Measurements from ENCODE around the gene CTXND2.
"Not testable (repeated sequence)": the region's sequence is repeated elsewhere in the genome, so short reads cannot be mapped to it uniquely, and the experiment has no call there.

The CTXND2 gene

DNA sequence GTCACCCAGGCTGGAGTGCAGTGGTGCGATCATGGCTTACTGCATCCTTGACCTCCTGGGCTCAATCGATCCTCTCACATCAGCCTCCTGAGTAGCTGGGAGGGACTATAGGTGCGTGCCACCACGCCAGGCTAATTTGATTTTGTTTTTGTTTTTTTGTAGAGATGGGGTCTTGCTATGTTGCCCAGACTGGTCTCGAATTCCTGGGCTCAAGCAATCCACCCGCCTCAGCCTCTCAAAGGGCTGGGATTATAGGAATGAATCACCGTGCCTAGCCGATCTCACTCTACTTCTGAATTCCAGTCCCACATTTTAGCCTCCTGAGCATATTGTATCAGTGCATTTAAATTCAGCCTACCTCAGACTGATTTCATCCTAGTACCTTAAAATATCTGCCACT, 1.8 kb downstream of the CTXND2 start:
- no peak overlapping the region for H3K27ac Mint-ChIP-seq
- H3K9me3 Mint-ChIP-seq = no peaks in the 10 kb centered on the region
- H3K36me3 Mint-ChIP-seq (ENCODE audit: low read depth) = no peaks in the 10 kb centered on the region
- no peak overlapping the region for H3K4me3 Mint-ChIP-seq
- TF ChIP-seq, protein P1, sequence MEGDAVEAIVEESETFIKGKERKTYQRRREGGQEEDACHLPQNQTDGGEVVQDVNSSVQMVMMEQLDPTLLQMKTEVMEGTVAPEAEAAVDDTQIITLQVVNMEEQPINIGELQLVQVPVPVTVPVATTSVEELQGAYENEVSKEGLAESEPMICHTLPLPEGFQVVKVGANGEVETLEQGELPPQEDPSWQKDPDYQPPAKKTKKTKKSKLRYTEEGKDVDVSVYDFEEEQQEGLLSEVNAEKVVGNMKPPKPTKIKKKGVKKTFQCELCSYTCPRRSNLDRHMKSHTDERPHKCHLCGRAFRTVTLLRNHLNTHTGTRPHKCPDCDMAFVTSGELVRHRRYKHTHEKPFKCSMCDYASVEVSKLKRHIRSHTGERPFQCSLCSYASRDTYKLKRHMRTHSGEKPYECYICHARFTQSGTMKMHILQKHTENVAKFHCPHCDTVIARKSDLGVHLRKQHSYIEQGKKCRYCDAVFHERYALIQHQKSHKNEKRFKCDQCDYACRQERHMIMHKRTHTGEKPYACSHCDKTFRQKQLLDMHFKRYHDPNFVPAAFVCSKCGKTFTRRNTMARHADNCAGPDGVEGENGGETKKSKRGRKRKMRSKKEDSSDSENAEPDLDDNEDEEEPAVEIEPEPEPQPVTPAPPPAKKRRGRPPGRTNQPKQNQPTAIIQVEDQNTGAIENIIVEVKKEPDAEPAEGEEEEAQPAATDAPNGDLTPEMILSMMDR (IDR thresholded peaks at IDR 0.05; ENCODE audit: unreplicated experiment in 3 of 3) = no peak
- peaks cover 3% of the 10 kb centered on the region for H3K27me3 Mint-ChIP-seq (ENCODE audit: low read depth)
- peaks cover 6% of the 10 kb centered on the region for H3K4me1 Mint-ChIP-seq

GRCh38 chr1:150890033-150890416, 3.1 kb downstream of the CTXND2 start:
- Mint-ChIP-seq H3K27ac (no peak overlapping the region), H3K9me3 (no peaks in the 10 kb centered on the region), H3K4me1 (peaks cover 6% of the 10 kb centered on the region), H3K4me3 (no peak overlapping the region), H3K36me3 (ENCODE audit: low read depth) (no peaks in the 10 kb centered on the region), H3K27me3 (ENCODE audit: low read depth) (peaks cover 3% of the 10 kb centered on the region)
- TF ChIP-seq, protein P1 (IDR thresholded peaks at IDR 0.05; ENCODE audit: unreplicated experiment in 3 of 3) = no peak

DNA sequence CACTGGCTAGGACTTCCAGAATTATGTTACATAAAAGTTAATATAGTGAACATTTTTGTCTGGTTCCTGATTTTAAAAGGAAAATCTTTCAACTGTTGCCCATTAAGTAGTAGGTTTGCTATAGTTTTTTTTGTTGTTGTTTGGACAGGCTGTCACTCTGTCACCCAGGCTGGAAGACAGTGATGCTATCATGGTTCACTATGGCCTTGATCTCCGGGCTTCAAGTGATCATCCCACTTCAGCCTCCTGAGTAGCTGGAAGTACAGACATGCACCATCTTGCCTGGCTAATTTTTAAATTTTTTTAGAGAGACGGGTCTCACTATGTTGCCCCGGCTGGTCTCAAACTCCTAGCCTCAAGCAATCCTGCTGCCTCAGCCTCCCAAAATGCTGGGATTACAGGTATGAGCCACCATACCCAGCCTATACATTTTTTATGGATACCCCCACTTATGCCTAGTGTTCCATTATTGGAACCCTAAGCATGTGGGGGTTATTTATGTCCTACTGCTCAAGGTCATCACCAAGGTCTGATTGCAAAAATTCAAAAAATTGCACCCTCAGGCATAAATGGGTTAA, 6.5 kb downstream of the CTXND2 start:
- Mint-ChIP-seq H3K9me3 (no peaks in the 10 kb centered on the region), H3K27ac (no peak overlapping the region), H3K27me3 (ENCODE audit: low read depth) (no peaks in the 10 kb centered on the region)

DNA sequence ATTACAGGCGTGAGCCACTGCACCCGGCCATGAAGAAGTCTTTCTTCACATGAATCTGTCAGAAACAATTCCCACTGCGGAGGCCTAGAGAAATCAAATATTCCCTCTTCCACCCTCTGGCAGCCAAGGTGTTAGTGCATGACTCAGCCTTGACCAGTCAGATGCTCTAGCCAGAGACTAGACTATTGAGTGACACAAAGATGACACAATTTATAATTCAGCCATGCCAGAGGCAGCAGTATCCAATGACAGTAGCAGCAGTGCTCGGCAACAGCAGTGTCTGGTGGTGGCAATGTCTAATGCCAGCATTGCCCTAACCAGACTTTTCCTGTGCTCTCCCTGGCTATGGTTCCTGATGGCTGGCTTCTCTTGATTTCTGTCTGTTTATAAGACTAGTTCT, 8.7 kb downstream of the CTXND2 start:
- no peak overlapping the region for H3K4me3 Mint-ChIP-seq
- no peaks in the 10 kb centered on the region for H3K36me3 Mint-ChIP-seq (ENCODE audit: low read depth)
- TF ChIP-seq, protein P1 (IDR thresholded peaks at IDR 0.05; ENCODE audit: unreplicated experiment in 3 of 3) = no peak
- H3K9me3 Mint-ChIP-seq = no peaks in the 10 kb centered on the region
- H3K4me1 Mint-ChIP-seq = no peaks in the 10 kb centered on the region
- no peak overlapping the region for H3K27ac Mint-ChIP-seq
- H3K27me3 Mint-ChIP-seq (ENCODE audit: low read depth) = no peaks in the 10 kb centered on the region

More for the DNA sequence above, 6.5 kb downstream of the CTXND2 start:
- TF ChIP-seq, protein P1 (IDR thresholded peaks at IDR 0.05; ENCODE audit: unreplicated experiment in 3 of 3) = no peak
- no peak overlapping the region for H3K4me3 Mint-ChIP-seq
- H3K4me1 Mint-ChIP-seq = no peaks in the 10 kb centered on the region
- H3K36me3 Mint-ChIP-seq (ENCODE audit: low read depth) = no peaks in the 10 kb centered on the region

GRCh38 chr1:150899795-150900194, 12.9 kb downstream of the CTXND2 start:
- not testable (repeated sequence) for H3K9me3 Mint-ChIP-seq; H3K27ac Mint-ChIP-seq; H3K4me3 Mint-ChIP-seq; H3K36me3 Mint-ChIP-seq (ENCODE audit: low read depth); H3K27me3 Mint-ChIP-seq (ENCODE audit: low read depth); H3K4me1 Mint-ChIP-seq

DNA sequence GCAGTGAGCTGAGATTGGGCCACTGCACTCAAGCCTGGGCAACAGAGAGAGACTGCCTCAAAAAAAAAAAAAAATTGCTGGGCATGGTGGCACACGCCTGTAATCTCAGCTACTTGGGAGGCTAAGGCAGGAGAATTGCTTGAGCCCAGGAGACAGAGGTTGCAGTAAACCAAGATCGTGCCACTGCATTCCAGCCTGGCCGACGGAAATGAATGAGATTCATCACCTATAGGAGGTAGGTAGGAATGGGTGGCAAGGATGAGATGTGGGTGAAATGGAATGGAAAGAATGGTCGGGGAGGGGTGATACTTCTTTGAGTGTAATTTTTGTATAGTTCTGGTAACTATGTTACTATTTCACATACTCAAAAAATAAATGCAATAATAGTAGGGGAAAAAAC, 15.4 kb downstream of the CTXND2 start:
- TF ChIP-seq, protein P1 (IDR thresholded peaks at IDR 0.05; ENCODE audit: unreplicated experiment in 3 of 3) = no peak
- Mint-ChIP-seq H3K36me3 (ENCODE audit: low read depth) (no peaks in the 10 kb centered on the region), H3K4me1 (no peaks in the 10 kb centered on the region), H3K9me3 (no peaks in the 10 kb centered on the region), H3K27me3 (ENCODE audit: low read depth) (no peaks in the 10 kb centered on the region), H3K4me3 (no peak overlapping the region), H3K27ac (no peak overlapping the region)

Data from nephron (organoid).